ENCODE measurements around the gene GLRA2.

The GLRA2 gene

GRCh38 chrX:14529290-14529989 lies at the start of gene GLRA2:
TSS of gene GLRA2 (plus strand) at chrX:14529536. CDS start at chrX:14530058, 522 bp downstream.
- TF ChIP-seq, protein P1, sequence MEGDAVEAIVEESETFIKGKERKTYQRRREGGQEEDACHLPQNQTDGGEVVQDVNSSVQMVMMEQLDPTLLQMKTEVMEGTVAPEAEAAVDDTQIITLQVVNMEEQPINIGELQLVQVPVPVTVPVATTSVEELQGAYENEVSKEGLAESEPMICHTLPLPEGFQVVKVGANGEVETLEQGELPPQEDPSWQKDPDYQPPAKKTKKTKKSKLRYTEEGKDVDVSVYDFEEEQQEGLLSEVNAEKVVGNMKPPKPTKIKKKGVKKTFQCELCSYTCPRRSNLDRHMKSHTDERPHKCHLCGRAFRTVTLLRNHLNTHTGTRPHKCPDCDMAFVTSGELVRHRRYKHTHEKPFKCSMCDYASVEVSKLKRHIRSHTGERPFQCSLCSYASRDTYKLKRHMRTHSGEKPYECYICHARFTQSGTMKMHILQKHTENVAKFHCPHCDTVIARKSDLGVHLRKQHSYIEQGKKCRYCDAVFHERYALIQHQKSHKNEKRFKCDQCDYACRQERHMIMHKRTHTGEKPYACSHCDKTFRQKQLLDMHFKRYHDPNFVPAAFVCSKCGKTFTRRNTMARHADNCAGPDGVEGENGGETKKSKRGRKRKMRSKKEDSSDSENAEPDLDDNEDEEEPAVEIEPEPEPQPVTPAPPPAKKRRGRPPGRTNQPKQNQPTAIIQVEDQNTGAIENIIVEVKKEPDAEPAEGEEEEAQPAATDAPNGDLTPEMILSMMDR (IDR thresholded peaks at IDR 0.05; ENCODE audit: borderline replicate concordance, insufficient read depth, low read depth, low read length): no peak
- no peak within 1 kb of the TSS for H3K4me3 ChIP-seq (ENCODE audit: low read depth, low read length)

GRCh38 chrX:14489437-14489836 lies 39.9 kb upstream of the GLRA2 start:
- no peak overlapping the region for H3K4me3 ChIP-seq (ENCODE audit: low read depth, low read length)
- TF ChIP-seq, protein P1 (IDR thresholded peaks at IDR 0.05; ENCODE audit: borderline replicate concordance, insufficient read depth, low read depth, low read length): no peak

GRCh38 chrX:14491689-14492088 lies 37.6 kb upstream of the GLRA2 start:
- no peak overlapping the region for H3K4me3 ChIP-seq (ENCODE audit: low read depth, low read length)
- TF ChIP-seq, protein P1 (IDR thresholded peaks at IDR 0.05; ENCODE audit: borderline replicate concordance, insufficient read depth, low read depth, low read length): no peak

GRCh38 chrX:14496674-14497073 lies 32.7 kb upstream of the GLRA2 start:
- TF ChIP-seq, protein P1 (IDR thresholded peaks at IDR 0.05; ENCODE audit: borderline replicate concordance, insufficient read depth, low read depth, low read length): no peak
- no peak overlapping the region for H3K4me3 ChIP-seq (ENCODE audit: low read depth, low read length)

DNA sequence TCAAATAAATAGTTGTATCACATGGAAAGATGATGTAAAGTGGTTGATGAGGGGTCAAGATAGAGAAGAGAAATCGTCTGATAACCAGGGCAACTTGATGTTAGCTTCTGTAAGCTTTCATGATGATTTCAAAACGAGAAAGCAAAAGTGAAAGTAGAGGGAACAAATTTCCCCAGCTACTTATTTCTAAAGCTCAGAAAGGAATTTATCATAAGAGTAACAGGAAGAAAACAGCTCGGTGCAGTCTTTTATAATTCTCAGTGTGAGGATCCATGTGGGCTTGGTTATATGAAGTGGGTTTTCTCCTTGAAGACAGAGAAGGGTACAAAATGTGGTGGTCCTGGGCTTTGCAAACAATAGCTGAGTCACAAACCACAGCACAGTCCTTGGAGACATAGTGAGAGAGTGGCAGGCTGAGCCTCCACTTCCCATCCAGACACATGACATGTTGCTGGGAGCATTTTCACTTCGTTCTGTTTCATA lies 32.1 kb upstream of the GLRA2 start:
- peak overlapping the region; percentile 6 for H3K4me3 ChIP-seq (ENCODE audit: low read depth, low read length)
- TF ChIP-seq, protein P1 (IDR thresholded peaks at IDR 0.05; ENCODE audit: borderline replicate concordance, insufficient read depth, low read depth, low read length): no peak

GRCh38 chrX:14501327-14501726 lies 28.0 kb upstream of the GLRA2 start:
- TF ChIP-seq, protein P1 (IDR thresholded peaks at IDR 0.05; ENCODE audit: borderline replicate concordance, insufficient read depth, low read depth, low read length): no peak
- no peak overlapping the region for H3K4me3 ChIP-seq (ENCODE audit: low read depth, low read length)

GRCh38 chrX:14504960-14505538 lies 24.3 kb upstream of the GLRA2 start:
- no peak overlapping the region for H3K4me3 ChIP-seq (ENCODE audit: low read depth, low read length)
- TF ChIP-seq, protein P1 (IDR thresholded peaks at IDR 0.05; ENCODE audit: borderline replicate concordance, insufficient read depth, low read depth, low read length): no peak
